GM12874 (cell line): ENCODE data around the gene CEP19.

ENCODE experiments used
- TF ChIP-seq, protein P1 (sequence below): IDR thresholded peaks from 2 replicates; pipeline ENCODE4 v1.5.1; 2011; ENCODE audit warnings: low read depth, mild to moderate bottlenecking, control low read depth, low read length, moderate library complexity; ENCODE audit not compliant: insufficient read depth

The CEP19 gene, protein sequence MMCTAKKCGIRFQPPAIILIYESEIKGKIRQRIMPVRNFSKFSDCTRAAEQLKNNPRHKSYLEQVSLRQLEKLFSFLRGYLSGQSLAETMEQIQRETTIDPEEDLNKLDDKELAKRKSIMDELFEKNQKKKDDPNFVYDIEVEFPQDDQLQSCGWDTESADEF

DNA sequence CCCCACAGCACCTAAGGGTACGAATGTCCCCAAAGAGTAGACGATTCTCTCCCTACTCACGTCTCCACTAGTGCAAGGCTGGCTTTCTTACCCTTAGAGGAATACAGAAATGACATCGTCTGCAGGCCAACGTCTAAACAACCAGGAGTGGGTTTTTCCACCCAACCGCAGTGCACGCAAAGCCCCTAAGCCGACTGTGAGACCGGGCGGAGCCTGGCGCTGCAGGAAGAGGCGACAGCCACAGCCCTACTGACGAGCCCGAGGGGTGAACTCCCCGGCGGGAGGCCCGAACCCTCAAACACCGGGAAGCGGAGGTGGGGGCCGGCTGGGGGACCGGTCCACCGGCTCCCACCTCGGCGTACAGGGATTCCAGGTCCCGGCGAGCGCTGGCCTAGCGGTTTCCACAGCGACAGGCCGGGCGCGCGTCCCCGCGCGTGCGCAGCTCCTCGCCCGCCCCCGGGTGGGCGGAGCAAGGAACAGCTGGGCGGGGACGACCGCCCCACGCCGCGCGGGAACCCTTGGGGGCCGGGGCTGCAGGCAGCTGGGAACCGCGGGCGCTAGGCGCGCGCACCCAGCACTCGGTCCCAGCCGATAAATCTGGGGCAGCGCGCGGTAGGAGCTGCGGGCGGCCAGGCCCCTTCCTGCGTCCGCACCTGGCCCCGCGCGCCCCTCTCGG is at the start of gene CEP19, which contains the start of gene PIGX:
Gene CEP19 (minus strand): TSS at position 413 of the 676 bp plus-strand sequence. CDS start 3,593 bp downstream, outside the sequence.
Gene PIGX (plus strand): TSS at position 540 of the 676 bp plus-strand sequence.
- TF ChIP-seq, protein P1, sequence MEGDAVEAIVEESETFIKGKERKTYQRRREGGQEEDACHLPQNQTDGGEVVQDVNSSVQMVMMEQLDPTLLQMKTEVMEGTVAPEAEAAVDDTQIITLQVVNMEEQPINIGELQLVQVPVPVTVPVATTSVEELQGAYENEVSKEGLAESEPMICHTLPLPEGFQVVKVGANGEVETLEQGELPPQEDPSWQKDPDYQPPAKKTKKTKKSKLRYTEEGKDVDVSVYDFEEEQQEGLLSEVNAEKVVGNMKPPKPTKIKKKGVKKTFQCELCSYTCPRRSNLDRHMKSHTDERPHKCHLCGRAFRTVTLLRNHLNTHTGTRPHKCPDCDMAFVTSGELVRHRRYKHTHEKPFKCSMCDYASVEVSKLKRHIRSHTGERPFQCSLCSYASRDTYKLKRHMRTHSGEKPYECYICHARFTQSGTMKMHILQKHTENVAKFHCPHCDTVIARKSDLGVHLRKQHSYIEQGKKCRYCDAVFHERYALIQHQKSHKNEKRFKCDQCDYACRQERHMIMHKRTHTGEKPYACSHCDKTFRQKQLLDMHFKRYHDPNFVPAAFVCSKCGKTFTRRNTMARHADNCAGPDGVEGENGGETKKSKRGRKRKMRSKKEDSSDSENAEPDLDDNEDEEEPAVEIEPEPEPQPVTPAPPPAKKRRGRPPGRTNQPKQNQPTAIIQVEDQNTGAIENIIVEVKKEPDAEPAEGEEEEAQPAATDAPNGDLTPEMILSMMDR = no peak

DNA sequence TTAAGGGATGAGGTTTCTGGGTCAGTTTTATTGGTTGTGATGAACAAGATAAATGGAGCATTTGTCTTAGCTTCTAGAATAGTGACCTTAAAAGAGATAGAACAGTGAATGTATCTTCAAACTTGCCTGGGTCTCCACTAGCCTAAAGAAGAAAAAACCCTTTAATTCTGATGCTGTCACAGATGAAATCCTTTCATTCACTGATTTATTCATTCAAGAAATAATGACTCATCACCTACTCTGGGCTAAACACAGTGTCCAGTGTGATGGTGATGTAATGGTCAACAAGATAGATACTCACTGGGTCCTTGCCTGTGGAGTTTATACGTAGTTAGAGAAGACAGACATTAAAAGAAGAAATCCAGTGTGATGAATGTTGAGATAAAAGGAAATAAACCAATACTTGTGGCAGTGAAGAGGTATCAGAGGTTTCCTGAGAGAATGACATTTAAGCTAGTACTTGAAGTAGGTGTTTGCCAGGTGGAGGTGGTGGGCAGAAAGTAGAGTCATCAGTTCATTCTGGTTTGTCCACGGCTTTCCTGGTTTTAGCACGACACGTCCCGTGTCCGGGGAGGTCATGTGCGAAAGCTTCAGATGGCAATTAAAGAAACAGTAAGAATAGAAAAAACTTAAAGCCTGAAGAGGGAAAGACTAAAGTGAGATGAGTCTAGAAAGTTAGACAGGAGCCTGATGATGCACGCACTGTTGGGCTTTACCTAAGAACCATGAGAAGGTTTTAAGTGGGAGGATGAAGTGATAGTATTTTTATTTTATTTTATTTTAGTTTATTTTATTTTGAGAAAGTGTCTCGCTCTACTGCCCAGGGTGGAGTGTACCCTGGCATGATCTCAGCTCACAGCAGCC is 46.1 kb upstream of the CEP19 start:
- TF ChIP-seq, protein P1 = no peak

DNA sequence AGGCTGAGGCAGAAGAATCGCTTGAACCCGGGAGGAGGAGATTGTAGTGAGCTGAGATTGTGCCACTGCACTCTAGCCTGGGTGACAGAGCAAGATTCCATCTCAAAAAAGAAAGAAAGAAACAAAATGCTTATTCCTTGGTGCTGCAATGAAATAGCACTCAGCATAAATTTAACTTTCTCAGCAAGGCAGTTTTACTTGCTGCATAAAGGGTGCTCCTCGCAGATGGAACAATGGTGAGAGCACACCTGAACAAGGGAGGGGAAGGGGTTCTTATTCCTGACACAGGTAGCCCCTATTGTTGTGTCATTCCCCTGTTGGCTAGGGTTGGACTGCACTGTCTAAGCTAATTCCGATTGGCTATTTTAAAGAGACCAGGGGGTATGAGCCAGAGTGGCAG is 44.7 kb upstream of the CEP19 start:
- TF ChIP-seq, protein P1 = no peak

DNA sequence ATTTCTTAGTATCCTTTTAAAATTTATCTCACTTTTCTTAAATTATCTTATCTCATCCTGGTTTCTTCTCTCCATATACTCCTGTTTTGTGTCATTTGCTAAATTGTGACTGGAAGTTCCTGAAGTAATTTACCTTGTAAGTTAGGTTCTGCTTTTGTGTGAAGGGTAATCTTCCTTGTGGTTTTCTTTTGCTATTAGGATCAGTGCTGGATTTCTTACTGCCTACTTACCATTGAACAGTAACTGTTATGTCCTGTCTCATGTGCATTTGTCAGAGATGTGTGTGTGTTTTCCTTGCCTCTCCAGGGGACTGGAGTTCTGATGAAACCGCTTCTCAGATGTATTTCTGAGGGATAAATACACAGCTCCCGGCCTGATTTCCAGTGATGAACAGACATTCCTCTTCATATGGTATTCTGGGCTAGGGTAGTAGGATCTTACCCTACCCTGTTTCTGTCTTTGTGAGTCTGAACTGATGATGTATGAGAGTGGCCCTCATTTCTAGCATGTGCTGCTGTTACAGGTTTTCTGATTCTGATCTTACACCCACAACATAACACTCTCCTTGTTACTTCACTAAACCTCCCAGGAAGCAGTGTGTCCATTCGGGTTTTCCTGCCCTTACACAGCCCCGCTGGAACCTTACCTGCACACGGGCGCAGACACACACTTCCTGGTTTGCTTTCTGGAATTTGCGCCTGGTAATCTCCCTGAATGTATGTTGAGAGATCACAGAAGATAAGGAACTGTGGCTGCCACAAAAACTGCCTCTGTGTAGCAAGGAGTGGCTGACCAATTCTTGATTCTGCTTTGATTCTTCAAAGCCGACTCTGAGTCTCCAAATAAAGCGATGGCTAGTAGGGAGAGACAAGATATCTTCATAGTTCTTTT is 42.3 kb upstream of the CEP19 start:
- TF ChIP-seq, protein P1 = no peak

DNA sequence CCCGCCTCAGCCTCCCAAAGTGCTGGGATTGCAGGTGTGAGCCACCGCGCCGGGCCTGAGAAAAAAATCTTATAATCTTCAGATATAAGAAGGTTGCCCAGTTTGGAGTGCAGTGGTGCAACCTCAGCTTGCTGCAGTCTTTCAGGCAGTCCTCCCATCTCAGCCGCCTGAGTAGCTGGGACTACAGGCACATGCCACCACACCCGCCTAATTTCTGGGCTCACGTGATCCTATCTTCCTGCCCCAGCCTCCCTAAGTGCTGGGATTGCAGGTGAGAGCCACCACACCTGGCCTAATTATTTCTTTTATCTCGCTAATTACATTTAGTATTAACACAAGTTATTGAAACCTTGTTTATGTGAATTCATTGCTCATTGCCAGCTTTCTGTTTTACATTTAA is 41.2 kb upstream of the CEP19 start:
- TF ChIP-seq, protein P1 = no peak

DNA sequence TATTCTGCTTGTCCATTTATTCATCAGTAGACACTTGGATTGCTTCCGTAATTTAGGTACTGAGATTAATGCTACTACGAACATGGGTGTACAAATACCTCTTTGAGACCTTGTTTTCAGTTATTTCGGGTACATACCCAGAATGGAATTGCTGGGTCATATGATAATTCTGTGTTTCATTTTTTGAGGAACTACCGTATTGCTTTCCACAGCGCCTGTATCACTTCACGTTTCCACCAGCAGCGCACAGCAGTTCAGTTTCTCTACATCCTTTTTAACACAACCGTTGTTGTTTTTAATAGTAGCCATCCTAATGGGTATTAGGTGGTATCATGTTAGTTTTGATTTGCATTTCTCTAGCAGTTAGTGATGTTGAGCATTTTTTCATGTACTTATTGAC is 37.1 kb upstream of the CEP19 start:
- TF ChIP-seq, protein P1 = no peak
